ENCODE results near the gene PEX5. TPM values are rescaled to one million over a fixed set of nuclear protein-coding genes. Genes with fewer than 3 reads are reported as not detected.
"Not testable (repeated sequence)": the region's sequence is repeated elsewhere in the genome, so short reads cannot be mapped to it uniquely, and the experiment has no call there.

Gene PEX5
- total RNA-seq, 1 donor from 2014 or later = 33.0 TPM

DNA sequence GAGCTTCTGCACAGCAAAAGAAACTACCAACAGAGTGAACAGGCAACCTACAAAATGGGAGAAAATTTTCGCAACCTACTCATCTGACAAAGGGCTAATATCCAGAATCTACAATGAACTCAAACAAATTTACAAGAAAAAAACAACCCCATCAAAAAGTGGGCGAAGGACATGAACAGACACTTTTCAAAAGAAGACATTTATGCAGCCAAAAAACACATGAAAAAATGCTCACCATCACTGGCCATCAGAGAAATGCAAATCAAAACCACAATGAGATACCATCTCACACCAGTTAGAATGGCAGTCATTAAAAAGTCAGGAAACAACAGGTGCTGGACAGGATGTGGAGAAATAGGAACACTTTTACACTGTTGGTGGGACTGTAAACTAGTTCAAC is 24.3 kb downstream of the PEX5 start:
- DNase-seq (ENCODE audit: low read depth in 2 of 2) = not testable (repeated sequence)

- no peak for DNase-seq (ENCODE audit: low read depth in 2 of 2)
Observed at GRCh38 chr12:7217475-7218069, 28.1 kb downstream of the PEX5 start.

DNA sequence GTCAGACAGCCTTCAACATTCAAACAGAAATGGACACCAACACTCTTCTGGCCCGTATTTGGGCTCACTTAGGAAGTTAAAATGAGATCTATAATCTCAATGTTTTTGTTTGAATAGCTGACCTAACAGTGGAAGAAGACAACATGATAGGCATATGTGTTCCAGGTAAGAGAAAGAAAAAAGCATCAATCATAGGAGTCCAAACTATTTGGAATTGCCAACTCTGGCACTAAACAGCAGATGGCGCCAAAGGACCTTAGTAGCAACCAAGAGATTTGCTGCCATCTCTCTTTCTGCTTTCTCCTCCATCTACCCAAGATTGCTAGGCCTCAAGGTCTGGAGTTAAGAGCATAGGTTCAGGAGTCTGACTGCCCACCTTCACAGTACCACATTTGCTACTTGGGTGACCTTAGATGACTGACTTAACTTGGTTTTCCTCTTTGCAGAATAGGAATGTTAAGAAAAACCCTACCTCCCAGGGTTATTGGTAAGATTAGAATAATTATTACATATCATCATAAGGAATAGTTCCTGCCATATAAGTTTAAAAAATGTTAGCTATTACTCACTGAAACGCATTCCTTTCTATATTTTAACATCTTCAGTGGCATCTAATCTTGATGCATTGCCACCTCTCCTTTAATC is 30.2 kb downstream of the PEX5 start:
- DNase-seq (ENCODE audit: low read depth in 2 of 2) = peak; percentile 66 to 80

GRCh38 chr12:7221486-7221885 is 32.0 kb downstream of the PEX5 start:
- DNase-seq (ENCODE audit: low read depth in 2 of 2) = no peak

DNA sequence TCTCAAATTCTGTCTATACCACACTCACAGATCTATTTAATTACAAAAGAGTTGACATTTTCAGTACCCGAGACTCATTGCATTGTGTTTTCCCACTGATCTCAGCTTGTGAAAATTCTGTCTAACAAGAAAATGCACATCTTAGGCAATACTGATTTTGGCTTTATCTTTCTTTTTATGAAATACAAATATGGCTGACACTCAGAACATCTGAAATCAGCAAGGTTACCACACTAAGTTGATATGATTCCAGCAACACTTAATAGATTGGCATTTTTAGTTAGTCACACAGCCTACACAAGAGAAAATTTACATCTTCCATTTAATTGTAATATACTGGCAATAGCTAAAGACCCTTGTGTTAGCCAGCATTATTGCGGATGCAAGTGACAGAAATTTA is 40.3 kb downstream of the PEX5 start:
- DNase-seq (ENCODE audit: low read depth in 2 of 2) = no peak

DNA sequence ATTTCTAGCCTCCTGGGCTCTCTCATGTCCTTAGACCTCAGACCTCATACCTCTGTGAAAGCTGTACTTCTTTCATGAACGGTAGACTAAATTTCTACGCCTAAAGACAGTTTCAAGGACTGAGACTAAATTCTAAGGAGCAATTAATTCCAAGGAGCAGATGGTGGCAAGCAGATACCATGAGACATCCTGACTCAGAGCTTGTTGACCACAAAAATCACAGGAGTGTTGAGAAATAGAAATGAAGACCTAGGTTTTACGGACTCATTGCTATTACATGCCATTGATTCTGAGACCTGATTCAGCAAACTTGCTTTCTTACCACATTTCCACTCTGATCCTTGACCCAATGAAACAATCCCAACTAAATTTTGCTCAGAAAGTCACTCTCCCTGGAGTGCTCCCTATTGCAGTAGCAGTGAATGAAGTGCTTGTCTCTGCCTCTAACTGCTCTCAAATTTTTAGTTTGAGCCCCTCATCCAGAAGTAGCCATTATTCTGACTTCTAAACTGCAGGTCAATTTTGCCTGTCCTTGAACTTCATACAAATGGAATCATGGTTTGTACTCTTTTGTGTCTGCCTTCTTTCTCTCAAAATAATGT is 52.0 kb downstream of the PEX5 start:
- no peak for DNase-seq (ENCODE audit: low read depth in 2 of 2)

- no peak for DNase-seq (ENCODE audit: low read depth in 2 of 2)
Observed at GRCh38 chr12:7242176-7243101, 53.0 kb downstream of the PEX5 start.

- DNase-seq (ENCODE audit: low read depth in 2 of 2) = not testable (repeated sequence)
Observed at GRCh38 chr12:7251328-7251996, 62.0 kb downstream of the PEX5 start.

- DNase-seq (ENCODE audit: low read depth in 2 of 2) = no peak
Observed at GRCh38 chr12:7259060-7259459, 69.6 kb downstream of the PEX5 start.

Other genes with a start within 250 kb of the PEX5 start
- not detected in 2 replicates for gene RNU7-1, start 245.9 kb upstream of the PEX5 start, total RNA-seq
- gene C12orf57, start 245.7 kb upstream of the PEX5 start, total RNA-seq = 88.7 and 206 TPM in 2 replicates
- gene PTPN6, start 238.3 kb upstream of the PEX5 start, total RNA-seq = 2.4 and 2.6 TPM in 2 replicates
- 158 and 184 TPM in 2 replicates for gene PHB2, start 219.0 kb upstream of the PEX5 start, total RNA-seq
- 30.2 and 30.8 TPM in 2 replicates for gene EMG1, start 218.8 kb upstream of the PEX5 start, total RNA-seq
- 9.7 and 11.3 TPM in 2 replicates for gene LPCAT3, start 171.2 kb upstream of the PEX5 start, total RNA-seq
- 0.13 TPM in 2 replicates for gene C1S, start 129.0 kb upstream of the PEX5 start, total RNA-seq
- gene C1R, start 97.2 kb upstream of the PEX5 start, total RNA-seq = 0.77 and 1.1 TPM in 2 replicates
- gene C1RL, start 80.5 kb upstream of the PEX5 start, total RNA-seq = 13.4 and 15.6 TPM in 2 replicates
- 0.26 and 0.38 TPM in 2 replicates for gene RBP5, start 60.8 kb upstream of the PEX5 start, total RNA-seq
- gene CLSTN3, start 59.3 kb upstream of the PEX5 start, total RNA-seq = 15.0 and 29.0 TPM in 2 replicates
- gene ACSM4, start 114.4 kb downstream of the PEX5 start, total RNA-seq = not detected in 2 replicates